Adrenal gland (tissue), 12 donors: Measurements from ENCODE around the gene CRYM. TPM values are rescaled to one million over a fixed set of nuclear protein-coding genes. Genes with fewer than 3 reads are reported as not detected.

ENCODE experiments used
- DNase-seq, 7 donors: peaks; one replicate each; pipeline ENCODE4 v3.0.0-alpha.2; 2019 to 2020
- H3K27ac ChIP-seq, 5 donors: fragments of 200-600 bp; sonication (generic) in 4 of 5; 1 replicate in 3 of 5; 2 replicates in 2 of 5; pipeline versions ENCODE4 v1.5.1 to v1.8.0; 2016 to 2020; ENCODE audit warnings: mild to moderate bottlenecking in 1 of 5
- H3K27me3 ChIP-seq: fragments of 200-600 bp; 2 replicates; pipeline ENCODE4 v1.8.0; 2021
- H3K36me3 ChIP-seq, 2 donors: fragments of 200-600 bp; replicated peaks in 1 of 2; 1 replicate in 1 of 2; 2 replicates in 1 of 2; pipeline versions ENCODE4 v1.5.1 to v1.8.0; 2018 to 2022
- H3K4me1 ChIP-seq, 2 donors: fragments of 200-600 bp; replicated peaks in 1 of 2; 1 replicate in 1 of 2; 2 replicates in 1 of 2; pipeline versions ENCODE4 v1.5.1 to v1.8.0; 2018 to 2021
- H3K4me3 ChIP-seq, 4 donors: fragments of 200-600 bp; sonication (generic) in 3 of 4; one replicate each; pipeline ENCODE4 v1.5.1; 2016 to 2018
- H3K9me3 ChIP-seq, 3 donors: fragments of 200-600 bp; sonication (generic) in 1 of 3; replicated peaks in 1 of 3; 1 replicate in 2 of 3; 2 replicates in 1 of 3; pipeline versions ENCODE4 v1.5.1 to v1.8.0; 2016 to 2021
- CTCF ChIP-seq, 6 experiments: fragments of 450-650 bp in 4 of 6; fragments of 200-600 bp in 2 of 6; sonication (generic) in 1 of 6; IDR thresholded peaks; 1 replicate in 5 of 6; 2 replicates in 1 of 6; pipeline versions ENCODE4 v1.5.1 to v1.8.0; 2016 to 2021; ENCODE audit warnings: antibody characterized with exemption in 6 of 6, mild to moderate bottlenecking in 2 of 6, moderate library complexity in 1 of 6
- POLR2A ChIP-seq, 2 donors: fragments of 450-650 bp; IDR thresholded peaks; one replicate each; pipeline ENCODE4 v1.6.1; 2017; ENCODE audit warnings: antibody characterized with exemption in 2 of 2, mild to moderate bottlenecking in 2 of 2, moderate library complexity in 1 of 2
- WGBS, 4 donors: extraction: QIAGEN DNeasy Blood & Tissue Kit in 2 of 4; methylation state at CpG; one replicate each; pipeline versions ENCODE4 v1.1.5 to v1.1.7; 2013 to 2017; 5-methylcytosine and 5-hydroxymethylcytosine counted together
- intact Hi-C, 2 donors: fragments of 100-400 bp; cut with DNase I; formaldehyde crosslinking; loops; one replicate each; pipeline versions ENCODE4 v1.14.1 to v1.15.0; 2022 to 2023
- polyA plus RNA-seq, 3 donors: library from polyadenylated mRNA; stranded (reverse); fragments of 200-250 nt in 2 of 3; fragments of 350-450 nt in 1 of 3; fragmentation: Illumina TruSeq in 1 of 3; extraction: RNeasy Lipid Tissue Mini Kit (QIAGEN cat#74804) in 1 of 3; gene quantifications; one replicate each; pipeline ENCODE4 v1.2.3, GENCODE V29; 2013 to 2014
- total RNA-seq, 9 donors: library from RNA; depleted of rRNA in 4 of 9; stranded (reverse); fragments of >200 nt in 4 of 9; fragments of 120-200 nt in 1 of 9; fragmentation: NEBNext Ultra II Directional in 1 of 9; extraction: Animal tissue kit (Norgen Biotek cat#: 25700) in 1 of 9; gene quantifications; one replicate each; pipeline versions ENCODE4 v1.1.0 to v1.2.4, GENCODE V29; 2013 to 2023
- donor health status: healthy with polysubstance abuse.
- donor health status: Bipolar disorder and iron deficiency.
- donor health status: DM: yes; HTN: yes; CAD: no.
- donor health status: DM: no; HTN: no; CAD: no.
- donor health status: DM: no; HTN: no; CAD: no.
- donor health status: DM: yes; HTN: yes; CAD: no.

Gene CRYM
- total and polyA plus RNA-seq, 12 donors = 0.22 to 0.84 (median 0.49) TPM; not detected in 8

GRCh38 chr16:21214086-21214485 lies 64.0 kb downstream of the CRYM start:
- peaks cover 10% of the 10 kb centered on the region for H3K27me3 ChIP-seq
- H3K4me3 ChIP-seq = no peak overlapping the region
- intact Hi-C loops = no loop called here
- WGBS, 4 donors = 48 to 71% (median 51%) methylated on average over 4 of the region's 4 CpGs
- H3K9me3 ChIP-seq = no peaks in the 10 kb centered on the region
- TF ChIP-seq POLR2A (IDR thresholded peaks at IDR 0.05) (no peak), CTCF (IDR thresholded peaks at IDR 0.05) (no peak)
- no peaks in the 10 kb centered on the region for H3K4me1 ChIP-seq
- no peak overlapping the region for H3K27ac ChIP-seq
- DNase-seq = no peak
- no peaks in the 10 kb centered on the region for H3K36me3 ChIP-seq

GRCh38 chr16:21211486-21211885 lies 66.6 kb downstream of the CRYM start, which contains the start of gene ZP2:
TSS of gene ZP2 (minus strand) at chr16:21211574. CDS start at chr16:21211547, 27 bp downstream.
- intact Hi-C loops = no loop called here
- 66 to 76% (median 69%) methylated on average over 4 to 5 of the region's 5 CpGs for WGBS, 4 donors
- no peak for TF ChIP-seq POLR2A (IDR thresholded peaks at IDR 0.05)
- no peak for TF ChIP-seq CTCF (IDR thresholded peaks at IDR 0.05)
- Histone ChIP-seq H3K36me3 (no peaks in the 10 kb centered on the region), H3K9me3 (no peaks in the 10 kb centered on the region), H3K4me1 (no peaks in the 10 kb centered on the region), H3K4me3 (no peak within 1 kb of the TSS), H3K27ac (no peak within 1 kb of the TSS), H3K27me3 (peaks cover 6% of the 10 kb centered on the region)
- no peak for DNase-seq

Other genes starting within 250 kb of the CRYM start
- gene DNAH3, start 127.4 kb downstream of the CRYM start, total RNA-seq = under 1 TPM in 5 of 9 donors, not detected in 4; 0.06 to 0.40 (median 0.18) TPM
- under 1 TPM in 1 of 3 donors, not detected in 2; 0.32 TPM for gene DNAH3, start 127.4 kb downstream of the CRYM start, polyA plus RNA-seq
- 100 to 1,000 TPM in 4 of 9 donors, 10 to 100 TPM in 3, 1 to 10 TPM in 2; 4.2 to 194 (median 81.1) TPM for gene LDAF1, start 119.6 kb downstream of the CRYM start, total RNA-seq
- gene LDAF1, start 119.6 kb downstream of the CRYM start, polyA plus RNA-seq = 10 to 100 TPM in 1 of 3 donors, 1 to 10 TPM in 2; 5.3 to 21.6 (median 8.3) TPM
- not detected for gene ZP2, start 66.7 kb downstream of the CRYM start, total RNA-seq
- gene ZP2, start 66.7 kb downstream of the CRYM start, polyA plus RNA-seq = not detected
- gene ANKS4B, start 44.6 kb downstream of the CRYM start, total RNA-seq = not detected
- gene ANKS4B, start 44.6 kb downstream of the CRYM start, polyA plus RNA-seq = not detected